Suprapubic skin (tissue), 4 donors: ENCODE results near the gene LMBR1L. TPM values are rescaled to one million over a fixed set of nuclear protein-coding genes. Genes with fewer than 3 reads are reported as not detected.

Experiments used
- DNase-seq, 2 donors: peaks; one replicate each; pipeline ENCODE4 v3.0.0-alpha.2; 2019; ENCODE audit warnings: low spot score in 2 of 2
- H3K27ac ChIP-seq: fragments of 200-600 bp; sonication (generic); one replicate; pipeline ENCODE4 v1.5.1; 2019
- H3K27me3 ChIP-seq: fragments of 200-600 bp; sonication (generic); one replicate; pipeline ENCODE4 v1.5.1; 2019
- H3K36me3 ChIP-seq: fragments of 200-600 bp; sonication (generic); one replicate; pipeline ENCODE4 v1.5.1; 2019
- H3K4me1 ChIP-seq: fragments of 200-600 bp; sonication (generic); one replicate; pipeline ENCODE4 v1.5.1; 2019
- H3K4me3 ChIP-seq: fragments of 200-600 bp; sonication (generic); one replicate; pipeline ENCODE4 v1.5.1; 2019; ENCODE audit warnings: mild to moderate bottlenecking
- H3K9me3 ChIP-seq: fragments of 200-600 bp; sonication (generic); one replicate; pipeline ENCODE4 v1.5.1; 2019
- EP300 ChIP-seq: sonication (generic); formaldehyde crosslinking; IDR thresholded peaks from one replicate; pipeline ENCODE4 v1.6.1; 2017; ENCODE audit warnings: antibody characterized with exemption
- POLR2A ChIP-seq, 2 donors: fragments of 450-650 bp; IDR thresholded peaks; one replicate each; pipeline ENCODE4 v1.6.1; 2017; ENCODE audit warnings: antibody characterized with exemption in 2 of 2, mild to moderate bottlenecking in 2 of 2, moderate library complexity in 2 of 2
- POLR2AphosphoS5 ChIP-seq, 3 donors: sonication (generic); formaldehyde crosslinking; IDR thresholded peaks; one replicate each; pipeline ENCODE4 v1.6.1; 2017; ENCODE audit warnings: antibody characterized with exemption in 3 of 3
- WGBS: methylation state at CpG from one replicate; pipeline ENCODE4 v1.1.5; 2018; 5-methylcytosine and 5-hydroxymethylcytosine counted together
- total RNA-seq, 4 donors: library from RNA; depleted of rRNA; stranded (reverse); fragments of >200 nt; gene quantifications; one replicate each; pipeline ENCODE4 v1.1.0, GENCODE V29; 2016
- TF ChIP-seq, protein P1 (sequence below), 2 donors: fragments of 200-600 bp in 1 of 2; fragments of 450-650 bp in 1 of 2; sonication (generic) in 1 of 2; IDR thresholded peaks; one replicate each; pipeline ENCODE4 v1.5.1; 2016 to 2019; ENCODE audit warnings: antibody characterized with exemption in 2 of 2, mild to moderate bottlenecking in 1 of 2, moderate library complexity in 1 of 2

The LMBR1L gene, protein sequence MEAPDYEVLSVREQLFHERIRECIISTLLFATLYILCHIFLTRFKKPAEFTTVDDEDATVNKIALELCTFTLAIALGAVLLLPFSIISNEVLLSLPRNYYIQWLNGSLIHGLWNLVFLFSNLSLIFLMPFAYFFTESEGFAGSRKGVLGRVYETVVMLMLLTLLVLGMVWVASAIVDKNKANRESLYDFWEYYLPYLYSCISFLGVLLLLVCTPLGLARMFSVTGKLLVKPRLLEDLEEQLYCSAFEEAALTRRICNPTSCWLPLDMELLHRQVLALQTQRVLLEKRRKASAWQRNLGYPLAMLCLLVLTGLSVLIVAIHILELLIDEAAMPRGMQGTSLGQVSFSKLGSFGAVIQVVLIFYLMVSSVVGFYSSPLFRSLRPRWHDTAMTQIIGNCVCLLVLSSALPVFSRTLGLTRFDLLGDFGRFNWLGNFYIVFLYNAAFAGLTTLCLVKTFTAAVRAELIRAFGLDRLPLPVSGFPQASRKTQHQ
- total RNA-seq, result 100 to 1,000 TPM in 1 of 4 donors, 10 to 100 TPM in 3; 25.3 to 152 (median 62.3) TPM

DNA sequence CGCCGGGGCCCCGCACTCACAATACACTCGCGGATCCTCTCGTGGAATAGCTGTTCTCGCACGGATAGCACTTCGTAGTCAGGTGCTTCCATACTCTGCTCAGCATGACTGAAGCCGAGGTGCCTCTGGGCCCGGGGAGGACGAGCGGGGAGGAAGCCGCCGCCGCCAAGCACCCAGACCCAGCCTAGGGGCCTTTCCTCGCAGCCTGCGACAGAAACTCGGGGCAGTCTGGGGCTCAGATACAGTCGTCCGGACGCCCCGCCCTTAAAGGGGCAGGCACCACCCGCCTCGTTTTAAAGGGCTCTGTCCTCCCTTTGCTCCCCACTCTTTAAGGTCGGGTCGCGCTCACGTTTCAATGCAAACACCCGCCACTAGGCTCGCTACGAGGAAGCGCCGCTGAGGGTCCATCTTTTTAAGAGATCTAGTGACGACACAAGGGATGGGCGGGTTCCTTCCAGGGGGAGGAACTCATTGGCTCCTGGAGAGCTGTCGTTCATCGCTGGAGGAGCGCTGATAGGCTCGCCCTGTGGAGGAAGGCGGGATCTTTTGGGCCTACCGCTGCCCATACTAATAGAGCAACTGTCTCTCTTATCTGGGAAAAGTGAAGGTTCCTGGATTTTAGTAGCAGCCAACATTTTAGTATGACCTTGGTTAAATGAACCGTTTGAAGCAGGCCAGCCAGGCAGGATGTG, at the start of gene LMBR1L:
Gene LMBR1L (minus strand): TSS at position 384 of the 692 bp plus-strand sequence. CDS start 292 bp downstream, at position 92.
- TF ChIP-seq POLR2AphosphoS5 (IDR thresholded peaks at IDR 0.05), result peak in 1 of 3 donors; percentile 26
- TF ChIP-seq POLR2A (IDR thresholded peaks at IDR 0.05), result peak; percentile 31 to 78
- TF ChIP-seq, protein P1, sequence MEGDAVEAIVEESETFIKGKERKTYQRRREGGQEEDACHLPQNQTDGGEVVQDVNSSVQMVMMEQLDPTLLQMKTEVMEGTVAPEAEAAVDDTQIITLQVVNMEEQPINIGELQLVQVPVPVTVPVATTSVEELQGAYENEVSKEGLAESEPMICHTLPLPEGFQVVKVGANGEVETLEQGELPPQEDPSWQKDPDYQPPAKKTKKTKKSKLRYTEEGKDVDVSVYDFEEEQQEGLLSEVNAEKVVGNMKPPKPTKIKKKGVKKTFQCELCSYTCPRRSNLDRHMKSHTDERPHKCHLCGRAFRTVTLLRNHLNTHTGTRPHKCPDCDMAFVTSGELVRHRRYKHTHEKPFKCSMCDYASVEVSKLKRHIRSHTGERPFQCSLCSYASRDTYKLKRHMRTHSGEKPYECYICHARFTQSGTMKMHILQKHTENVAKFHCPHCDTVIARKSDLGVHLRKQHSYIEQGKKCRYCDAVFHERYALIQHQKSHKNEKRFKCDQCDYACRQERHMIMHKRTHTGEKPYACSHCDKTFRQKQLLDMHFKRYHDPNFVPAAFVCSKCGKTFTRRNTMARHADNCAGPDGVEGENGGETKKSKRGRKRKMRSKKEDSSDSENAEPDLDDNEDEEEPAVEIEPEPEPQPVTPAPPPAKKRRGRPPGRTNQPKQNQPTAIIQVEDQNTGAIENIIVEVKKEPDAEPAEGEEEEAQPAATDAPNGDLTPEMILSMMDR (IDR thresholded peaks at IDR 0.05), result peak; percentile 63 to 65
- no peak for TF ChIP-seq EP300
- Histone ChIP-seq H3K9me3 (no peaks in the 10 kb centered on the region), H3K27ac (peak within 1 kb of the TSS; percentile 92), H3K4me3 (peak within 1 kb of the TSS; percentile 86), H3K36me3 (peaks cover 9% of the 10 kb centered on the region), H3K4me1 (peaks cover 48% of the 10 kb centered on the region), H3K27me3 (no peaks in the 10 kb centered on the region)
- WGBS, result under 1% methylated on average over 16 of the region's 43 CpGs
- DNase-seq, result peak; percentile 99

DNA sequence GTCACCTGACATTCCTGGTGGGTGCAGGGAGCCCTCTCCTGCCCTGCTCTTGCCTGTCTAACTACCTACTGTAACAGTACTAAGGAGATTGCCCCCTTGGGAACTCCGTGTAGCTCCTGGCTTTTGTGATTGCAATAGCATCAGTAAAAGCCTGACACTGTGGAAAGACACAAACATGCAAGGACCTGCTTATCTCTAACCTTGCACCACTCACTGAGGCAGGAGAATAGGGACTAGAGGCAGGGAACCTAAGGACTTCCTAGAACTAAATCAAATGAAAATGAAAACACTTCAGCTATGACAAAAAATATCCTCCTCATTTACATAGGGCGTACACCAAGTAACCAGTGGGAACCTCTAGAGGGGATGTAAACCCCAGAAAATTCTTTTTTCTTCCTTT, 49.8 kb upstream of the LMBR1L start:
- 72% methylated on average over 2 of the region's 2 CpGs for WGBS
- no peaks in the 10 kb centered on the region for H3K27me3 ChIP-seq
- no peak for DNase-seq
- H3K36me3 ChIP-seq, result no peaks in the 10 kb centered on the region
- H3K4me3 ChIP-seq, result no peak overlapping the region
- no peaks in the 10 kb centered on the region for H3K4me1 ChIP-seq
- no peak overlapping the region for H3K27ac ChIP-seq
- H3K9me3 ChIP-seq, result no peaks in the 10 kb centered on the region
- TF ChIP-seq, protein P1 (IDR thresholded peaks at IDR 0.05), result no peak
- TF ChIP-seq EP300, result no peak
- TF ChIP-seq POLR2A (IDR thresholded peaks at IDR 0.05), result no peak
- no peak for TF ChIP-seq POLR2AphosphoS5 (IDR thresholded peaks at IDR 0.05)

DNA sequence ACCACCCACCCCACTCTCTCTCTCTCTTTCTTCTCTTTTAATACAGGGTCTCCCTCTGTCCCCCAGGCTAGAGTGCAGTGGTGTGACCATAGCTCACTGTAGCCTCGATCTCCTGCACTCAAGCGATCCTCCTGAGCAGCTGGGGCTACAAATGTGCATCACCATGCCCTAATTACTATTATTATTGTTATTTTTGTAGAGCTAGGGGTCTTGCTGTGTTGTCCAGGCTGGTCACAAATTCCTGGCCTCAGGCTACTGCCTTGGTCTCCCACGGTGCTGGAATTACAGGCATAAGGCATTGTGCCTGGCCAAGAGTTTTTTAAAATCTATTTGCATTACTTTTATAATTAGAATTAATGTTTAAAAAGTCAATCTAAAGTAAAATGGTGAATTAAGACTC, 43.6 kb upstream of the LMBR1L start:
- no peak for TF ChIP-seq POLR2A (IDR thresholded peaks at IDR 0.05)
- no peak for TF ChIP-seq EP300
- TF ChIP-seq, protein P1 (IDR thresholded peaks at IDR 0.05), result no peak
- TF ChIP-seq POLR2AphosphoS5 (IDR thresholded peaks at IDR 0.05), result no peak
- no peaks in the 10 kb centered on the region for H3K36me3 ChIP-seq
- no peaks in the 10 kb centered on the region for H3K27me3 ChIP-seq
- no peak for DNase-seq
- no peaks in the 10 kb centered on the region for H3K4me1 ChIP-seq
- no peaks in the 10 kb centered on the region for H3K9me3 ChIP-seq
- 61% methylated on average over 3 of the region's 3 CpGs for WGBS
- no peak overlapping the region for H3K27ac ChIP-seq
- H3K4me3 ChIP-seq, result no peak overlapping the region

DNA sequence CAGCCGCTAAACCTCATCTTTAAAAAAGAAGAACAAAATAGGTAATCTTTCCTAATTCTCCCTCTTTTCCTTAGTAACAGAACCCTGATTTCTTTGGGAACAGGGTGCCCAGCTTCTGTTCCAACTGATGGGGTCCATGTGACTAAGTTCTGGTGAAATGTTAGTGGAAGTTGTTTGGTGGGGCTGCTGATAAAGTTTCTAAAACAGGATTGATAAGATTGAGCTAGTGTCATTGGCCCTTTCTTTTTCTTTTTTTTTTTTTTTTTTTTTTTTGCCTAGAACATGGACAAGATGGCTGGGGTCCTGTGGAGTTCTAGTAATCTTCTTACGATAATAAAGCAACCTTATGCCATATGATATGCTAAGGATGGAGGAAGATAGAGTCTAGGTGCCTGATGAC, 36.7 kb upstream of the LMBR1L start:
- no peaks in the 10 kb centered on the region for H3K9me3 ChIP-seq
- 100% methylated on average over 2 of the region's 2 CpGs for WGBS
- DNase-seq, result no peak
- no peaks in the 10 kb centered on the region for H3K36me3 ChIP-seq
- H3K27ac ChIP-seq, result no peak overlapping the region
- TF ChIP-seq, protein P1 (IDR thresholded peaks at IDR 0.05), result no peak
- no peak for TF ChIP-seq POLR2AphosphoS5 (IDR thresholded peaks at IDR 0.05)
- TF ChIP-seq POLR2A (IDR thresholded peaks at IDR 0.05), result no peak
- no peak for TF ChIP-seq EP300
- no peak overlapping the region for H3K4me3 ChIP-seq
- no peaks in the 10 kb centered on the region for H3K27me3 ChIP-seq
- no peaks in the 10 kb centered on the region for H3K4me1 ChIP-seq

DNA sequence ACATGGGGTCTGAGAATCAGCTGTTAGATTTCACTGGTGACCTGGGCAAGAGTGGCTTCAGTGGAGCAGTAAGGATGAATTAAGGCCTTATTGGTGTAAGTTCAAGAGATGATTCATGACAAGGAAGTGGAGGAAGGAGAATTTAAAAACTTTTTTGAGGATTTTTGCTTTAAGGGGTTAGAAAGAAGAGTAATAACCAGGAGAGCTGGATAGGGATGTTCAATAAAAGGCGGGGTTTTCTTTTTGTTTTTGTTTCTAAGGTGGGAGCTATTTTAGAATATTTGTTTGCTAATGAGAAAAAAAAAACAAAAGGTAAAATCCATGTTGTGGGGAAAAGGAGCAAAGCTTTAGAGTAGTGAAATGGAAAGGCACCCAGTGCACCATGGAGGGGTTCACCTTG, 35.8 kb upstream of the LMBR1L start:
- H3K9me3 ChIP-seq, result no peaks in the 10 kb centered on the region
- no peaks in the 10 kb centered on the region for H3K36me3 ChIP-seq
- H3K27me3 ChIP-seq, result no peaks in the 10 kb centered on the region
- TF ChIP-seq POLR2A (IDR thresholded peaks at IDR 0.05), result no peak
- H3K4me1 ChIP-seq, result no peaks in the 10 kb centered on the region
- no peak for DNase-seq
- WGBS, result 100% methylated on average over 1 of the region's 1 CpG
- no peak overlapping the region for H3K4me3 ChIP-seq
- no peak overlapping the region for H3K27ac ChIP-seq
